ENCODE measurements around the gene GAGE13.

DNA sequence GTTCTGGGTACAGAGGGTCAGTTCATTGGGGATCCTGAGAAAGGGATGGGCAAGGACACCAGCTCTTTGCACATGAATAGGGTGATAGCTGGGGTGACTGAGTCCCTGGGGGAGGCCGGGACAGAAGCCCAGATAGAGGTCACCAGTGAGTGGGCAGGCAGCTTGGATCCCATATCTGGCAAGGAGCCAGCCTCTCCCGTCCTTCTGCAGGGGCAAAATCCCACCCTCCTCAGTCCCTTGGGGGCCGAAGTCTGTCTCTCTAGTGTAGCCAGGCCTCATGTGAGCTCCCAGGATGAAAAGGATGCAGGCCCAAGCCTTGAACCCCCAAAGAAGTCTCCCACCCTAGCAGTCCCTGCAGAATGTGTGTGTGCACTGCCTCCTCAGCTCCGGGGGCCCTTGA lies 44.8 kb upstream of the GAGE13 start:
- TF ChIP-seq, protein P1, sequence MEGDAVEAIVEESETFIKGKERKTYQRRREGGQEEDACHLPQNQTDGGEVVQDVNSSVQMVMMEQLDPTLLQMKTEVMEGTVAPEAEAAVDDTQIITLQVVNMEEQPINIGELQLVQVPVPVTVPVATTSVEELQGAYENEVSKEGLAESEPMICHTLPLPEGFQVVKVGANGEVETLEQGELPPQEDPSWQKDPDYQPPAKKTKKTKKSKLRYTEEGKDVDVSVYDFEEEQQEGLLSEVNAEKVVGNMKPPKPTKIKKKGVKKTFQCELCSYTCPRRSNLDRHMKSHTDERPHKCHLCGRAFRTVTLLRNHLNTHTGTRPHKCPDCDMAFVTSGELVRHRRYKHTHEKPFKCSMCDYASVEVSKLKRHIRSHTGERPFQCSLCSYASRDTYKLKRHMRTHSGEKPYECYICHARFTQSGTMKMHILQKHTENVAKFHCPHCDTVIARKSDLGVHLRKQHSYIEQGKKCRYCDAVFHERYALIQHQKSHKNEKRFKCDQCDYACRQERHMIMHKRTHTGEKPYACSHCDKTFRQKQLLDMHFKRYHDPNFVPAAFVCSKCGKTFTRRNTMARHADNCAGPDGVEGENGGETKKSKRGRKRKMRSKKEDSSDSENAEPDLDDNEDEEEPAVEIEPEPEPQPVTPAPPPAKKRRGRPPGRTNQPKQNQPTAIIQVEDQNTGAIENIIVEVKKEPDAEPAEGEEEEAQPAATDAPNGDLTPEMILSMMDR (optimal IDR thresholded peaks at IDR 0.05 in 1 of 3, IDR thresholded peaks at IDR 0.05 in 1 of 3, conservative IDR thresholded peaks at IDR 0.05 in 1 of 3; ENCODE audit: extremely low read depth in 1 of 3, insufficient read depth in 2 of 3, low read length in 3 of 3): no peak
- TF ChIP-seq EZH2 (IDR thresholded peaks at IDR 0.05; ENCODE audit: low read length): no peak
